ENCODE results near the gene NAB1.

NAB1 gene

DNA sequence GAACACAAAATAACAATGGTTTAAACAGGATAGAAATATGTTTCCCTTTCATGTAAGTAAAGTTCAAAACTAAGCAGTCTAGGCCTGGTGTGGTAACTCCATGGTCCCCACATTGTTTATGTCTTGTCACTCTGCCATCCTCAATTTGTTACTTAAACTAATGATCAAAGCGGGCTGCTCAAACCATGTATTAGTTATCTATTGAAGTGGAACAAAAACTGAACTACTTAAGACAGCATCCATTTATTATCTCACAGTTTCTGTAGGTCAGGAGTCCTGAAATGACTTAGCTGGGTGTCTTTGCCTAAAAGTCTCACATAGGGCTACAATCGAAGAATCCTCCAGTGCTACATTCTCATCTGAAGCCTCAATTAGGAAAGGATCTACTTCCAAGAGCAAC, 91.6 kb downstream of the NAB1 start:
- Histone ChIP-seq H3K27ac (no peak overlapping the region), H3K9ac (ENCODE audit: insufficient read length) (no peak overlapping the region), H3K36me3 (ENCODE audit: insufficient read depth, low read length) (no peaks in the 10 kb centered on the region), H3K4me3 (no peak overlapping the region), H3K9me3 (ENCODE audit: low read depth, low read length) (no peaks in the 10 kb centered on the region)
- TF ChIP-seq EZH2 (IDR thresholded peaks at IDR 0.05), result no peak
- TF ChIP-seq POLR2AphosphoS5 (IDR thresholded peaks at IDR 0.05; ENCODE audit: borderline replicate concordance, low read depth, low read length), result no peak
- TF ChIP-seq FOXP2 (optimal IDR thresholded peaks at IDR 0.05; ENCODE audit: control extremely low read depth, extremely low read length, insufficient read depth), result no peak
- no peak for DNase-seq (ENCODE audit: low read depth, low spot score)
